Mammary epithelial cell (primary cell): ENCODE measurements around the gene EPHA6.

Experiments
- CTCF ChIP-seq, 2 donors: IDR thresholded peaks in 1 of 2; conservative IDR thresholded peaks in 1 of 2; 2 replicates each; pipeline ENCODE4 v1.5.1; 2011 to 2012; ENCODE audit warnings: inconsistent platforms in 2 of 2, low read length in 2 of 2, mild to moderate bottlenecking in 2 of 2, control low read depth in 1 of 2, low read depth in 1 of 2; ENCODE audit not compliant: insufficient read depth in 1 of 2; ENCODE audit errors: extremely low read depth in 1 of 2
- EZH2 ChIP-seq: IDR thresholded peaks from 2 replicates; pipeline ENCODE4 v1.6.1; 2012; ENCODE audit warnings: low read length, inconsistent platforms, borderline replicate concordance

- TF ChIP-seq CTCF (conservative IDR thresholded peaks at IDR 0.05 in 1 of 2, IDR thresholded peaks at IDR 0.05 in 1 of 2; ENCODE audit: extremely low read depth in 1 of 2, insufficient read depth in 1 of 2, low read depth in 1 of 2, low read length in 2 of 2) (no peak), EZH2 (no peak)
Measured at GRCh38 chr3:97029972-97030371, 215.6 kb downstream of the EPHA6 start.
